ENCODE measurements around the gene NSRP1. TPM values are rescaled to one million over a fixed set of nuclear protein-coding genes. Genes with fewer than 3 reads are reported as not detected.
A peak's percentile ranks its signal among the peaks of the same experiment; 100 is the strongest.

Gene NSRP1
- total RNA-seq, 2 experiments from 2014 or later: 24.0 to 30.9 TPM

GRCh38 chr17:30232824-30233427 is 116.3 kb downstream of the NSRP1 start:
- peaks cover 18% of the 10 kb centered on the region for H3K4me1 Mint-ChIP-seq
- peaks cover 73% of the 10 kb centered on the region for H3K27me3 Mint-ChIP-seq
- no peak overlapping the region for H3K4me3 Mint-ChIP-seq
- H3K27ac Mint-ChIP-seq: no peak overlapping the region
- ATAC-seq: no peak
- H3K9me3 Mint-ChIP-seq (ENCODE audit: low read depth): no peaks in the 10 kb centered on the region
- CTCF ChIA-PET: interaction anchor here (3.0 kb wide), 1 partner anchor 128 kb away, joined by 8 read pairs; no protein-coding TSS in a partner anchor
- H3K36me3 Mint-ChIP-seq: peaks cover 1% of the 10 kb centered on the region
- no peak for DNase-seq

- Mint-ChIP-seq H3K4me3 (no peak overlapping the region), H3K9me3 (ENCODE audit: low read depth) (no peaks in the 10 kb centered on the region), H3K36me3 (peaks cover 1% of the 10 kb centered on the region), H3K27ac (no peak overlapping the region), H3K4me1 (peaks cover 29% of the 10 kb centered on the region), H3K27me3 (peaks cover 77% of the 10 kb centered on the region)
- CTCF ChIA-PET: interaction anchor here (1.2 to 4.1 kb wide), 5 partner anchors 64 to 142 kb away, joined by 3 to 21 read pairs (median 9); no protein-coding TSS in a partner anchor
- DNase-seq: no peak
- no peak for ATAC-seq
Observed at GRCh38 chr17:30234296-30234695, 117.7 kb downstream of the NSRP1 start.

GRCh38 chr17:30234964-30235363 is 118.3 kb downstream of the NSRP1 start:
- CTCF ChIA-PET: interaction anchor here (1.2 to 4.1 kb wide), 6 partner anchors 65 to 143 kb away, joined by 3 to 21 read pairs (median 9); no protein-coding TSS in a partner anchor
- H3K4me1 Mint-ChIP-seq: peaks cover 29% of the 10 kb centered on the region
- no peak overlapping the region for H3K27ac Mint-ChIP-seq
- H3K36me3 Mint-ChIP-seq: peaks cover 1% of the 10 kb centered on the region
- H3K4me3 Mint-ChIP-seq: peak overlapping the region; percentile 49
- no peaks in the 10 kb centered on the region for H3K9me3 Mint-ChIP-seq (ENCODE audit: low read depth)
- DNase-seq (no peak), ATAC-seq (no peak)
- peaks cover 75% of the 10 kb centered on the region for H3K27me3 Mint-ChIP-seq

GRCh38 chr17:30235386-30236296 is 119.0 kb downstream of the NSRP1 start, which contains the start of gene SLC6A4:
Gene SLC6A4 (minus strand): TSS chr17:30235697. CDS start chr17:30221958, 13,739 bp downstream.
- DNase-seq: no peak
- peak within 1 kb of the TSS; percentile 61 for H3K4me3 Mint-ChIP-seq
- no peaks in the 10 kb centered on the region for H3K9me3 Mint-ChIP-seq (ENCODE audit: low read depth)
- ATAC-seq: peak; percentile 40
- H3K36me3 Mint-ChIP-seq: peaks cover 1% of the 10 kb centered on the region
- H3K4me1 Mint-ChIP-seq: peaks cover 27% of the 10 kb centered on the region
- H3K27ac Mint-ChIP-seq: no peak within 1 kb of the TSS
- H3K27me3 Mint-ChIP-seq: peaks cover 69% of the 10 kb centered on the region
- CTCF ChIA-PET: interaction anchor here (0.9 to 4.1 kb wide), 7 partner anchors 65 to 144 kb away, joined by 3 to 21 read pairs (median 9); no protein-coding TSS in a partner anchor

Small RNA genes lying within 50 kb of the gene (microRNA-seq; reads per million reads assigned to microRNA genes)
- gene MIR423: not detected

Other genes starting within 250 kb of the NSRP1 start
- 10 to 100 TPM; 41.0 to 62.9 TPM for gene SSH2, start 186.6 kb upstream of the NSRP1 start, total RNA-seq
- 1 to 10 TPM in 1 of 2 experiments, under 1 TPM in 1; 0.70 to 1.6 TPM for gene EFCAB5, start 175.2 kb upstream of the NSRP1 start, total RNA-seq
- gene SLC6A4, start 118.9 kb downstream of the NSRP1 start, total RNA-seq: under 1 TPM in 1 of 2 experiments, not detected in 1; 0.12 TPM
- gene BLMH, start 175.1 kb downstream of the NSRP1 start, total RNA-seq: 10 to 100 TPM; 68.0 to 70.5 TPM
- gene TMIGD1, start 217.2 kb downstream of the NSRP1 start, total RNA-seq: not detected

All from activated CD8-positive, alpha-beta memory T cell treated with anti-CD3 and anti-CD28 coated beads, Interleukin-2, amount 10 ng/mL, durations not matched to agents 7 days and 5 days (primary cell).